Calu3 (cell line): ENCODE measurements around the gene SNORC. TPM values are rescaled to one million over a fixed set of nuclear protein-coding genes. Genes with fewer than 3 reads are reported as not detected.

Source experiments
- BruUV-seq: library from RNA; stranded (reverse); fragments of 400-500 nt; replicated peaks from 2 replicates; lab custom pipeline; 2021; lab: Mats Ljungman, UMichigan
- CTCF ChIA-PET: fragments of 300-600 bp; sonication (Branson Sonifier 250); formaldehyde crosslinking; loops from one replicate; lab custom pipeline; 2022; ENCODE audit warnings: antibody characterized with exemption; lab: Charles Lee
- DNase-seq: peaks from one replicate; pipeline ENCODE4 v3.0.0; 2022
- H3K27ac Mint-ChIP-seq: one replicate; pipeline ENCODE4 v1.8.0; 2022; ENCODE audit warnings: mixed read lengths; ENCODE audit not compliant: unreplicated experiment
- H3K27me3 Mint-ChIP-seq: one replicate; pipeline ENCODE4 v1.8.0; 2022; ENCODE audit warnings: mixed read lengths; ENCODE audit not compliant: unreplicated experiment
- H3K36me3 Mint-ChIP-seq: one replicate; pipeline ENCODE4 v1.8.0; 2022; ENCODE audit warnings: mild to moderate bottlenecking, moderate library complexity, mixed read lengths; ENCODE audit not compliant: insufficient read depth, unreplicated experiment
- H3K4me1 Mint-ChIP-seq: one replicate; pipeline ENCODE4 v1.8.0; 2022; ENCODE audit warnings: mild to moderate bottlenecking, low read depth, mixed read lengths; ENCODE audit not compliant: unreplicated experiment
- H3K4me3 Mint-ChIP-seq: one replicate; pipeline ENCODE4 v1.8.0; 2022; ENCODE audit warnings: mild to moderate bottlenecking, low read depth, moderate library complexity, mixed read lengths; ENCODE audit not compliant: unreplicated experiment
- H3K9me3 Mint-ChIP-seq: one replicate; pipeline ENCODE4 v1.8.0; 2022; ENCODE audit warnings: low read depth, mixed read lengths; ENCODE audit not compliant: unreplicated experiment
- intact Hi-C: fragments of 100-400 bp; cut with micrococcal nuclease; formaldehyde crosslinking; loops from one replicate; pipeline ENCODE4 v1.10.0; 2022; ENCODE audit not compliant: unreplicated experiment
- total RNA-seq: library from RNA; stranded (reverse); gene quantifications from 2 replicates; pipeline ENCODE4 v1.2.3, GENCODE V29; 2022
- TF ChIP-seq, protein P1 (sequence below): fragments of 200-600 bp; IDR thresholded peaks from one replicate; pipeline ENCODE4 v1.8.0; 2022; ENCODE audit warnings: antibody characterized with exemption; ENCODE audit not compliant: unreplicated experiment

Gene SNORC
- total RNA-seq, 1 experiment from 2014 or later = 4.3 TPM

DNA sequence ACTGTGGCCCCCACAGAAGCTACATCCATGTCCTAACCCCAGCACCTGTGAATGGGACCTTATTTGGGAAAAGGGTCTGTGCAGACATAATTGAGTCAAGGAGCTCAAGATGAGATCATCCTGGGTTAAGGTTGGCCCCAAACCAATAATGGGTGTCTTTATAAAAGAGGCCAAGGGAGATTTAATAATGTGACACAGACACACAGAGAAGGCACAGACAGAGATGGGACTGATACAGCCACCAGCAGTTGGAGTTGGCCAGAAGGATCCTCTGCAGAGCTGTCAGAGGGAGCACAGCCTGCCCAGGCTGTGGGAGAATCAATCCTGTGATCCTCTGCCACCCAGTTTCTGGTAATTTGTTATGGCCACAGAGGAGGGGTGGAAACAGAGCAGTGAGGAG, 26.0 kb downstream of the SNORC start:
- TF ChIP-seq, protein P1, sequence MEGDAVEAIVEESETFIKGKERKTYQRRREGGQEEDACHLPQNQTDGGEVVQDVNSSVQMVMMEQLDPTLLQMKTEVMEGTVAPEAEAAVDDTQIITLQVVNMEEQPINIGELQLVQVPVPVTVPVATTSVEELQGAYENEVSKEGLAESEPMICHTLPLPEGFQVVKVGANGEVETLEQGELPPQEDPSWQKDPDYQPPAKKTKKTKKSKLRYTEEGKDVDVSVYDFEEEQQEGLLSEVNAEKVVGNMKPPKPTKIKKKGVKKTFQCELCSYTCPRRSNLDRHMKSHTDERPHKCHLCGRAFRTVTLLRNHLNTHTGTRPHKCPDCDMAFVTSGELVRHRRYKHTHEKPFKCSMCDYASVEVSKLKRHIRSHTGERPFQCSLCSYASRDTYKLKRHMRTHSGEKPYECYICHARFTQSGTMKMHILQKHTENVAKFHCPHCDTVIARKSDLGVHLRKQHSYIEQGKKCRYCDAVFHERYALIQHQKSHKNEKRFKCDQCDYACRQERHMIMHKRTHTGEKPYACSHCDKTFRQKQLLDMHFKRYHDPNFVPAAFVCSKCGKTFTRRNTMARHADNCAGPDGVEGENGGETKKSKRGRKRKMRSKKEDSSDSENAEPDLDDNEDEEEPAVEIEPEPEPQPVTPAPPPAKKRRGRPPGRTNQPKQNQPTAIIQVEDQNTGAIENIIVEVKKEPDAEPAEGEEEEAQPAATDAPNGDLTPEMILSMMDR = no peak
- CTCF ChIA-PET = interaction anchor here (0.7 kb wide), 1 partner anchor 43 kb away, joined by 3 read pairs; no protein-coding TSS in a partner anchor
- intact Hi-C loops = no loop called here
- Mint-ChIP-seq H3K27me3 (no peaks in the 10 kb centered on the region), H3K27ac (no peak overlapping the region), H3K36me3 (peaks cover under 1% of the 10 kb centered on the region), H3K9me3 (no peaks in the 10 kb centered on the region), H3K4me1 (peaks cover 2% of the 10 kb centered on the region), H3K4me3 (no peak overlapping the region)
- DNase-seq = no peak
- BruUV-seq = no TSS peak

DNA sequence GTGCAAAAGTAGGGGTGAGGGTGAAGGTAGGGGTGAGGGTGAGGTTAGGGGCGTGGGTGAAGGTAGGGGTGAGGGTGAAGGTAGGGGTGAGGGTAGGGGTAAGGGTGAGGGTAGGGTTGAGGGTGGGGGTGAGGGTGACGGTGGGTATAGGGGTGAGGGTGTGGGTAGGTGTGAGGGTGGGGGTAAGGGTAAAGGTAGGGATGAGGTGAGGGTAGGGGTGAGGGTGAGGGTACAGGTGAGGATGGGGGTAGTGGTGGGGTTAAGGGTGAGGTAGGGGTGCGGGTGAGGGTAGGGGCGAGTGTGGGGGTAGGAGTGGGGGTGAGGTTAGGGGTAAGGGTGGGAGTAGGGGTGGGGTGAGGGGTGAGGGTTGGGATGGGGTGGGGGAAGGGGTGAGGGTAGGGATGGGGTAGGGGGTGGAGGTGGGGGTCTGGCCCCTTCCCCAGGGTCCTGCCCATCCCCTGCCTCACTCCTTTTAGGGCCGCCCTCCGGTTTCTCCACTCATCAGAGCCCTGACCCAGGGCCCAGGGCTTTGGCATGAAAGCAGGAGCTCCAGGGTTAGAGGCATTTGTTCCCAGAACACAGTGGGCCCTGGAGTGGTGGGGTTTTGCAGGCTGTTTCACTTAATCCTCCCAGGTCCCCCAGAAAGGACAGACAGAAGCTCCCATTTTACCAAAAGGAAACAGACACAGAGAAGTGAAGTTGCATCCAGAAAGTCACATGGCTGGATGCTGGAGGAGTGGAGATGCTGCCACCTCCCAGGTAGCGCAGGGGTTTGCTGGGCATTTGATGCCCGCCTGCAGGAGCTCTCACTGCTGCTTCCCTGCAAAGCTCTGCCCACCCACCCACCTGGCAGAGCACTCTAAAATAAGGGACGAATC, 26.9 kb downstream of the SNORC start:
- TF ChIP-seq, protein P1 = no peak
- intact Hi-C loops = no loop called here
- Mint-ChIP-seq H3K27ac (no peak overlapping the region), H3K4me3 (no peak overlapping the region), H3K4me1 (no peaks in the 10 kb centered on the region), H3K36me3 (no peaks in the 10 kb centered on the region), H3K27me3 (no peaks in the 10 kb centered on the region), H3K9me3 (no peaks in the 10 kb centered on the region)
- CTCF ChIA-PET = no interaction called here
- no peak for DNase-seq
- no TSS peak for BruUV-seq

DNA sequence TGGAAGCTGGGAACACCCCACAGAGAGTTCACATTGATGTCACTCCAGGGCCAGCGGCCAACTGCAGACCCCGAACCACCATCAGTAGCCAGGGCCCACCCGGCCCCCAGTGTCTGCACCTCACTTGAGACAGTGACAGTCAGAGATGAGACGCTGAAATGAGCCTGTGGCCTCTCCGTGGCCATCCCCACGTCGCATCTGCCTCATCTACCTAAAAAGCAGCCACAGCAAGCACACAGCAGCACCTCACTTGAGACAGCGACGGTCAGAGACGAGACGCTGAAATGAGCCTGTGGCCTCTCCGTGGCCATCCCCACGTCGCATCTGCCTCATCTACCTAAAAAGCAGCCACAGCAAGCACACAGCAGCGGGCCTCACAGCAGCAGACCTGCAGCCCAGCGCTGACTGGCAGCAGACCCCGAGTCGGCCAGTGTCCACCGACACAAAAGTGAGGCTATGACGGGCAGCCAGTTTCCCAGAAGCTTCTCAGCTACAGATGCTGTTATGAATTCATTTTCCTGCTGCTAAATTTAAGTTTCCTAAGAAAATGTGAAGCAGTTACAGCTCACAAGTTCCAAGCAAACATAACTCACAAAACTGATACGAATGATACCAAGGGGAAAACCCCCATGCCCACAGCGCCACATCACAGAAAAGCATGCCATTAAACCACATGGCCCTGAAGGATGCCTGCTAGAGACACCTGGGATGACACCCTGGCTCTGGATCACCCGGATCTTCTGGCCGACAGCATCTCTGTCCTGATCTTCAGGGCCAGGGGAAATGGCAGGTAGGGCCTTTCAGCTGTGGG, 27.7 kb downstream of the SNORC start:
- intact Hi-C loops = no loop called here
- no peak for DNase-seq
- TF ChIP-seq, protein P1 = no peak
- CTCF ChIA-PET = no interaction called here
- BruUV-seq = no TSS peak
- Mint-ChIP-seq H3K27me3 (no peaks in the 10 kb centered on the region), H3K9me3 (no peaks in the 10 kb centered on the region), H3K4me1 (no peaks in the 10 kb centered on the region), H3K27ac (no peak overlapping the region), H3K4me3 (no peak overlapping the region), H3K36me3 (no peaks in the 10 kb centered on the region)

DNA sequence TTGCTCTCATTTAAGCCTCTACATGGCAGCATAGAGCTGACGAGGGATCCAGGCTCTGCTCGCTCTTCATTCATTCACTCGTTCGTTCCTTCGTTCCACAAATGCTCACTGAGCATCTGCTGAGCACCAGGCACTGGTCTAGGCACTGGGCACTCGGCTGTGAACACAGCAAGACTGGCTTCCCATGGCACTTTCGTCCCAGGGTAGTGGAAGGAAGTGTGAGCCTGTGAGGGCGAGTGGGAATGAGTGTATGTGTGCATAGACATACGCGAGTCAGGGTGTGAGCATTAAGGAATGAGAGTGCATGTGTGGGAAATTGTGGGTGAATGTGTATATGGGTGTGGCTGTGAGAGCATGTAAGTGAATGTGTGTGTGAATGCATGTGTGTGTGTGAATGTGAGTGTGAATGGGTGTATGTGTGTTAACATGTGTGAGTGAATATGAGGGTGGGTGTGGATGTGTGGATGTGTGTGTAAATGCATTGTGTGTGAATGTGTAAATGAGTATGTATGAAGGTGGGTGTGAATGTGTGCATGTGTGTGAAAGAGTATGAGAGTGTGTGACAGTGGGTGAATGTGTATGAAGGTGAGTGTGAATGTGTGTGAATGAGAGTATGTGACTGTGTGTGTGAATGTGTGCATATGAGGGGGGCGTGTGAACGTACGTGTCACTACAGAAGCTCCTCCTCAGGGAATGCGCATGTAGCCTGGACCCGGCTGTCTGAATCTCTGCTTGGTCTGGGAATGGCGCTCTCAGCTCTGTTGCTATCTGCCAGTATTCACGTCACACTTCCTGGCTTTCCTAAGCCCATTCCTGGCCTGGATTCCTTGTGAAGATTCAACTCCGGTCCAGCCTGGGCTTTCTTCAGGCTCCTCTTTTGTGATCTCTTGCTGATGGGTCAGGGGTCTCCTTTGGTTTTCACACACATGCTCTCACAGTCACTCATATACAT, 28.8 kb downstream of the SNORC start:
- TF ChIP-seq, protein P1 = no peak
- no TSS peak for BruUV-seq
- CTCF ChIA-PET = no interaction called here
- no peaks in the 10 kb centered on the region for H3K4me1 Mint-ChIP-seq
- H3K9me3 Mint-ChIP-seq = no peaks in the 10 kb centered on the region
- H3K36me3 Mint-ChIP-seq = no peaks in the 10 kb centered on the region
- H3K27ac Mint-ChIP-seq = no peak overlapping the region
- H3K4me3 Mint-ChIP-seq = no peak overlapping the region
- no peaks in the 10 kb centered on the region for H3K27me3 Mint-ChIP-seq
- no peak for DNase-seq
- intact Hi-C loops = no loop called here
